Thyroid gland (tissue), 4 donors: Measurements from ENCODE around the gene TRIM33. TPM values are rescaled to one million over a fixed set of nuclear protein-coding genes. Genes with fewer than 3 reads are reported as not detected.

Experiments
- DNase-seq, 2 donors: peaks; one replicate each; pipeline ENCODE4 v3.0.0-alpha.2; 2019
- H3K27ac ChIP-seq, 3 donors: fragments of 200-600 bp; sonication (generic); 1 replicate in 2 of 3; 2 replicates in 1 of 3; pipeline ENCODE4 v1.5.1; 2016 to 2019; ENCODE audit warnings: mild to moderate bottlenecking in 1 of 3, moderate library complexity in 1 of 3
- H3K27me3 ChIP-seq: fragments of 200-600 bp; sonication (generic); one replicate; pipeline ENCODE4 v1.5.1; 2019
- H3K36me3 ChIP-seq, 2 donors: fragments of 200-600 bp; sonication (generic); one replicate each; pipeline ENCODE4 v1.5.1; 2016 to 2019
- H3K4me1 ChIP-seq, 2 donors: fragments of 200-600 bp; sonication (generic); one replicate each; pipeline ENCODE4 v1.5.1; 2017 to 2019
- H3K4me3 ChIP-seq, 3 donors: fragments of 200-600 bp; sonication (generic); replicated peaks in 1 of 3; 1 replicate in 2 of 3; 2 replicates in 1 of 3; pipeline ENCODE4 v1.5.1; 2016; ENCODE audit warnings: mild to moderate bottlenecking in 1 of 3
- H3K9me3 ChIP-seq: fragments of 200-600 bp; sonication (generic); one replicate; pipeline ENCODE4 v1.5.1; 2017
- POLR2A ChIP-seq, 2 donors: fragments of 450-650 bp; IDR thresholded peaks; one replicate each; pipeline ENCODE4 v1.6.1; 2017; ENCODE audit warnings: antibody characterized with exemption in 2 of 2, mild to moderate bottlenecking in 2 of 2, moderate library complexity in 1 of 2
- WGBS, 2 donors: methylation state at CpG; one replicate each; pipeline ENCODE4 v1.1.5; 2017; 5-methylcytosine and 5-hydroxymethylcytosine counted together
- intact Hi-C: fragments of 100-400 bp; cut with DNase I; formaldehyde crosslinking; loops from one replicate; pipeline ENCODE4 v1.15.1; 2023
- total RNA-seq, 4 donors: library from RNA; depleted of rRNA; stranded (reverse); fragments of >200 nt; gene quantifications; one replicate each; pipeline ENCODE4 v1.2.3, GENCODE V29; 2016
- TF ChIP-seq, protein P1 (sequence below), 6 experiments: fragments of 200-600 bp in 3 of 6; fragments of 450-650 bp in 3 of 6; sonication (generic) in 3 of 6; IDR thresholded peaks; one replicate each; pipeline ENCODE4 v1.5.1; 2016 to 2019; ENCODE audit warnings: antibody characterized with exemption in 6 of 6, mild to moderate bottlenecking in 2 of 6, inconsistent platforms in 1 of 6, moderate library complexity in 1 of 6

TRIM33 gene
- total RNA-seq, 4 donors from 2014 or later, result 53.9 to 112 (median 58.0) TPM

- Histone ChIP-seq H3K27ac (no peak overlapping the region), H3K4me3 (no peak overlapping the region), H3K36me3 (no peaks in the 10 kb centered on the region), H3K4me1 (peaks cover 0 to 4% of the 10 kb centered on the region in 2 donors), H3K9me3 (no peaks in the 10 kb centered on the region), H3K27me3 (no peaks in the 10 kb centered on the region)
- no peak for TF ChIP-seq POLR2A (IDR thresholded peaks at IDR 0.05)
- TF ChIP-seq, protein P1, sequence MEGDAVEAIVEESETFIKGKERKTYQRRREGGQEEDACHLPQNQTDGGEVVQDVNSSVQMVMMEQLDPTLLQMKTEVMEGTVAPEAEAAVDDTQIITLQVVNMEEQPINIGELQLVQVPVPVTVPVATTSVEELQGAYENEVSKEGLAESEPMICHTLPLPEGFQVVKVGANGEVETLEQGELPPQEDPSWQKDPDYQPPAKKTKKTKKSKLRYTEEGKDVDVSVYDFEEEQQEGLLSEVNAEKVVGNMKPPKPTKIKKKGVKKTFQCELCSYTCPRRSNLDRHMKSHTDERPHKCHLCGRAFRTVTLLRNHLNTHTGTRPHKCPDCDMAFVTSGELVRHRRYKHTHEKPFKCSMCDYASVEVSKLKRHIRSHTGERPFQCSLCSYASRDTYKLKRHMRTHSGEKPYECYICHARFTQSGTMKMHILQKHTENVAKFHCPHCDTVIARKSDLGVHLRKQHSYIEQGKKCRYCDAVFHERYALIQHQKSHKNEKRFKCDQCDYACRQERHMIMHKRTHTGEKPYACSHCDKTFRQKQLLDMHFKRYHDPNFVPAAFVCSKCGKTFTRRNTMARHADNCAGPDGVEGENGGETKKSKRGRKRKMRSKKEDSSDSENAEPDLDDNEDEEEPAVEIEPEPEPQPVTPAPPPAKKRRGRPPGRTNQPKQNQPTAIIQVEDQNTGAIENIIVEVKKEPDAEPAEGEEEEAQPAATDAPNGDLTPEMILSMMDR (IDR thresholded peaks at IDR 0.05), result no peak
- intact Hi-C loops, result no loop called here
- no peak for DNase-seq
- 66 to 71% methylated on average over 2 of the region's 2 CpGs for whole genome bisulfite sequencing, 2 donors
Measured at GRCh38 chr1:114517348-114517747, 6.3 kb upstream of the TRIM33 start.

DNA sequence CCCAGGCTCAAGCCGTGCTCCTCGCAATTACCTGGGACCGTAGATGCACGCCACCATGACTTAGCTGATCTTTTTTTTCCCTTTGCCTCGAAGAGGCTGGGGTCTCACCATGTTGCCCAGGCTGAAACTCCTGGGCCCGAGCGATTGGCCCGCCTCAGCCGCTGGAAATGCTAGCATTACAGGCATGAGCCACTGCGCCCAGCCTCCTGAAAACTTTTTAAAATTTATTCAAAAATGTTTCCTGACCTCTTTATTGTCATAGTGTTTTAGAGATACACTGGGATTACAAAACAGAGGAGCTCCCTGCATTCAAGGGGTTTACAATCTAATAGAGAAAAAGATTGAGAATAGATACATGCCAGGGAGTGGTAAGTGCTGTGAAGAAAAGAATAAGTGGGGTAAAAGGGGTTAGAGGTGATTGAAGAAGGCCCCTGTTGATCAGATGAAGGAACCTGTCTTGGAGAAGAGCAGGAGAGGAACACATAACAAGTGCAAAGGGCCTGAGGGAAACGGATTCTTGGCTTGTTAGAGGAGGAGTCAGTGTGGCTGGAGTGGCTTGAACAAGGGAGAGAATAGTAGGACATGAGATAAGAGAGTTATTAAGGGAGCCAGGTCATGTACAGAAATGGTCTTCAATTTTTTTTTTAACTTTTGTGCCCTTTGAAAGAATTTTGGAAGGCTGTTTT, 1.7 kb upstream of the TRIM33 start:
- Histone ChIP-seq H3K4me3 (no peak overlapping the region), H3K9me3 (no peaks in the 10 kb centered on the region), H3K27me3 (no peaks in the 10 kb centered on the region), H3K27ac (no peak overlapping the region), H3K36me3 (no peaks in the 10 kb centered on the region), H3K4me1 (peaks cover 20 to 30% of the 10 kb centered on the region in 2 donors)
- DNase-seq, result no peak
- no peak for TF ChIP-seq POLR2A (IDR thresholded peaks at IDR 0.05)
- TF ChIP-seq, protein P1 (IDR thresholded peaks at IDR 0.05), result no peak
- WGBS, 2 donors, result 86% methylated on average over 11 of the region's 11 CpGs
- intact Hi-C loops, result no loop called here

DNA sequence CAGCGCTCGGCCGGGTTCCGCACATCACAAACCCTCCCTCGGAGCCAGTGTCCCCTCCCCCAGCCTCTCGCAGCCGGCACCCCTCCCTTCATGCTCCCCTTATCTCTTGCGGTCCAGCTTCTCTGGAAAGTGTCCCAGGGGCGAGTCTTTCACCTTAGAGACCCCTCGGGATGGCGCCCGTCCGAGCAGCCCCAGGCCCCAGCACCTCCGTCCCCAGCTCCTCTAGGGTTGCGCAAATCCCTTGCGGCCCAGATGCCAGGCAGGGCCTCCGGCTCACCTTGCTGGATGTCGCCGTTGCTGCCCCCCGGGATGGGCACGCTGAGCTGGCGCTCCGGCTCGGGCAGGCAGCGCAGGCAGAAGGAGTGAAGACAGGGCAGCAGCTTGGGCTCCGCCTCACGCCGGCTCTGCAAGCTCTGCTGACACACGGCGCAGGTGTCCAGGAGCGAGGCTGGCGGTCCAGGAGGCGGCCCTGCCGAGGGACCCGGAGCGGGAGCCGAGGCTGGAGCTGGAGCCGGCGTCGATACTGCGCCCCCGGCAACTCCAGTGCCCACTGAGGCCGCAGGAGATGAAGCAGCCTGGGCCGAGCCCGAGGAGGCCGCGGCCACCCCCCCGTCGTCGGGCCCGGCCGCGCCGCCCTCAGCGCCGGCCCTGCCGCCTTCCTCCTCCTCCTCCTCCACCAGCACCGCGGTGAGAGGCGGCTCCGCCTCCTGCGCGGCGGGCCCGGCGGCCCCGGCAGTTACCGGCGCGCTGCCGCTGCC, 550 bp downstream of the TRIM33 start:
- H3K9me3 ChIP-seq, result no peaks in the 10 kb centered on the region
- peak; percentile 61 to 65 for DNase-seq
- TF ChIP-seq POLR2A (IDR thresholded peaks at IDR 0.05), result no peak
- TF ChIP-seq, protein P1 (IDR thresholded peaks at IDR 0.05), result no peak
- peak overlapping the region; percentile 84 to 90 (median 89) for H3K4me3 ChIP-seq
- 0 to 1% methylated on average over 16 to 31 of the region's 71 CpGs for WGBS, 2 donors
- H3K4me1 ChIP-seq, result peaks cover 28 to 35% of the 10 kb centered on the region in 2 donors
- H3K36me3 ChIP-seq, result no peaks in the 10 kb centered on the region
- H3K27me3 ChIP-seq, result no peaks in the 10 kb centered on the region
- intact Hi-C loops, result no loop called here
- H3K27ac ChIP-seq, result peak overlapping the region; percentile 66 to 99 (median 98)

GRCh38 chr1:114509596-114510273, 1.3 kb downstream of the TRIM33 start:
- Histone ChIP-seq H3K27me3 (no peaks in the 10 kb centered on the region), H3K4me3 (peak overlapping the region; percentile 84 to 90 (median 89)), H3K27ac (peak overlapping the region in 2 of 3 donors; percentile 98 to 99), H3K36me3 (no peaks in the 10 kb centered on the region), H3K4me1 (peaks cover 36 to 42% of the 10 kb centered on the region in 2 donors), H3K9me3 (no peaks in the 10 kb centered on the region)
- TF ChIP-seq, protein P1 (IDR thresholded peaks at IDR 0.05), result no peak
- TF ChIP-seq POLR2A (IDR thresholded peaks at IDR 0.05), result no peak
- WGBS, 2 donors, result 1% methylated on average over 9 of the region's 9 CpGs
- intact Hi-C loops, result no loop called here
- no peak for DNase-seq
